ENCODE data around the gene ZMYND15.

DNA sequence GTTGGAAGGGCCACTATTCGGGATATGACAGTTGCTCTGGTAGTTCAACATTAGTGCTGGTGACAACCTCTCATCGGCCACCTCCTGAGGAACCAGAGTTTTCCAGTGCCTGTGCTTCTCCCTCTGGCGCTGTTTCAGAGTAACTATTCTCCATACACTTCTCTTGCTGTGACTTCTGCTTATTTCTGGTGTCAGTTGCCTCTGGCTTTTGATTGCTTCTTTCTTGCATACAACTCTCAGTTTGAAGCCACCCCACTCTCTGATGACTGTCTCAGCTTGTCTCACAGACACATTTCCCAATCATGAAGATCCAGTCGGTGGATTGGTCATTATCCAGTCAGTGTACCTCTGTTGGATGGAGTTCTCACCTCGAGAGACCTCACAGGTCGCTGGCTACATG is 28.7 kb downstream of the ZMYND15 start:
- TF ChIP-seq, protein P1, sequence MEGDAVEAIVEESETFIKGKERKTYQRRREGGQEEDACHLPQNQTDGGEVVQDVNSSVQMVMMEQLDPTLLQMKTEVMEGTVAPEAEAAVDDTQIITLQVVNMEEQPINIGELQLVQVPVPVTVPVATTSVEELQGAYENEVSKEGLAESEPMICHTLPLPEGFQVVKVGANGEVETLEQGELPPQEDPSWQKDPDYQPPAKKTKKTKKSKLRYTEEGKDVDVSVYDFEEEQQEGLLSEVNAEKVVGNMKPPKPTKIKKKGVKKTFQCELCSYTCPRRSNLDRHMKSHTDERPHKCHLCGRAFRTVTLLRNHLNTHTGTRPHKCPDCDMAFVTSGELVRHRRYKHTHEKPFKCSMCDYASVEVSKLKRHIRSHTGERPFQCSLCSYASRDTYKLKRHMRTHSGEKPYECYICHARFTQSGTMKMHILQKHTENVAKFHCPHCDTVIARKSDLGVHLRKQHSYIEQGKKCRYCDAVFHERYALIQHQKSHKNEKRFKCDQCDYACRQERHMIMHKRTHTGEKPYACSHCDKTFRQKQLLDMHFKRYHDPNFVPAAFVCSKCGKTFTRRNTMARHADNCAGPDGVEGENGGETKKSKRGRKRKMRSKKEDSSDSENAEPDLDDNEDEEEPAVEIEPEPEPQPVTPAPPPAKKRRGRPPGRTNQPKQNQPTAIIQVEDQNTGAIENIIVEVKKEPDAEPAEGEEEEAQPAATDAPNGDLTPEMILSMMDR (IDR thresholded peaks at IDR 0.05), result no peak
- no peak for TF ChIP-seq POLR2A (IDR thresholded peaks at IDR 0.05)

All from thyroid gland (tissue), 4 donors.